Heart right ventricle (tissue), 16 donors: ENCODE measurements around the gene MAT2B. TPM values are rescaled to one million over a fixed set of nuclear protein-coding genes. Genes with fewer than 3 reads are reported as not detected.

Experiments used
- ATAC-seq, 8 donors: fragments of 200-7000 bp; cut with Tn5 transposase; one replicate each; pipeline ENCODE4 v1.9.1; 2020; ENCODE audit warnings: mild to moderate bottlenecking in 8 of 8, moderate library complexity in 8 of 8, moderate number of reproducible peaks in 1 of 8
- DNase-seq, 2 donors: peaks; one replicate each; pipeline ENCODE4 v3.0.0-alpha.2; 2020
- H3K27ac ChIP-seq, 10 donors: fragments of 200-600 bp; sonication (generic) in 2 of 10; one replicate each; pipeline versions ENCODE4 v1.5.0 to v1.8.0; 2020 to 2022; ENCODE audit warnings: mild to moderate bottlenecking in 3 of 10
- H3K27me3 ChIP-seq, 7 donors: fragments of 200-600 bp; one replicate each; pipeline ENCODE4 v1.8.0; 2021 to 2022; ENCODE audit warnings: mild to moderate bottlenecking in 2 of 7
- H3K36me3 ChIP-seq, 9 donors: fragments of 200-600 bp; sonication (generic) in 1 of 9; one replicate each; pipeline versions ENCODE4 v1.5.0 to v1.8.0; 2020 to 2022; ENCODE audit warnings: mild to moderate bottlenecking in 2 of 9
- H3K4me1 ChIP-seq, 9 donors: fragments of 200-600 bp; sonication (generic) in 1 of 9; one replicate each; pipeline versions ENCODE4 v1.5.0 to v1.8.0; 2020 to 2022; ENCODE audit warnings: mild to moderate bottlenecking in 4 of 9
- H3K4me3 ChIP-seq, 10 donors: fragments of 200-600 bp; sonication (generic) in 2 of 10; one replicate each; pipeline versions ENCODE4 v1.5.0 to v1.8.0; 2020 to 2022; ENCODE audit warnings: mild to moderate bottlenecking in 7 of 10, moderate library complexity in 2 of 10
- H3K9me3 ChIP-seq, 11 donors: fragments of 200-600 bp in 10 of 11; sonication (generic) in 2 of 11; one replicate each; pipeline versions ENCODE4 v1.5.0 to v1.8.0; 2013 to 2022; ENCODE audit warnings: mild to moderate bottlenecking in 2 of 11, control low read depth in 1 of 11, moderate library complexity in 1 of 11
- CTCF ChIP-seq, 9 donors: fragments of 200-600 bp; sonication (generic) in 2 of 9; IDR thresholded peaks; one replicate each; pipeline versions ENCODE4 v1.5.0 to v1.8.0; 2021 to 2022; ENCODE audit warnings: antibody characterized with exemption in 9 of 9, mild to moderate bottlenecking in 5 of 9, moderate library complexity in 1 of 9
- WGBS, 2 donors: extraction: QIAGEN DNeasy Blood & Tissue Kit; methylation state at CpG; one replicate each; pipeline ENCODE4 v1.1.7; 2013; ENCODE audit warnings: inconsistent platforms in 1 of 2; 5-methylcytosine and 5-hydroxymethylcytosine counted together
- intact Hi-C, 10 donors: fragments of 100-400 bp; cut with DNase I; formaldehyde crosslinking; loops; one replicate each; pipeline versions ENCODE4 v1.11.1 to v1.14.2; 2022
- polyA plus RNA-seq, 2 donors: library from polyadenylated mRNA; stranded (reverse); fragments of 200-250 nt; gene quantifications; one replicate each; pipeline ENCODE4 v1.2.3, GENCODE V29; 2013
- total RNA-seq, 10 donors: library from RNA; stranded (reverse); fragmentation: NEBNext Ultra II Directional in 3 of 10; extraction: Animal tissue kit (Norgen Biotek cat#: 25700) in 3 of 10; gene quantifications; one replicate each; pipeline versions ENCODE4 v1.2.1 to v1.2.4, GENCODE V29; 2021 to 2023
- donor health status: Arrhythmogenic right ventricular cardiomyopathy.
- donor health status: ischemic (EF 13 %, LVEDD 7.1; RV severe dilation, severe dysfunction).
- donor health status: healthy with polysubstance abuse.
- donor health status: DM: no; HTN: yes; CAD: no.
- donor health status: DM: no; HTN: no; CAD: no.
- donor health status: ischemic (EF 25% LVEDD 6.9; RV normal size, moderate dysfunction).
- donor health status: ischemic (EF 25% LVEDD 5.7; RV mildly dilated, moderate dysfunction).
- donor health status: healthy.
- donor health status: DM: yes; HTN: yes; CAD: no.
- donor health status: Ischemic cardiomyopathy.
- donor health status: ischemic (EF 35%, LVEDD 5.7; RV mildly dilated, moderate dysfunction).
- donor health status: nonischemic (EF 11% LVEDD 7.7; RV severe dilation, severe dysfunction).
- donor health status: DM: yes; HTN: yes; CAD: no.
- donor health status: PGD.
- donor health status: ischemic (EF 29% LVEDD 5.4; RV normal size, mild dysfunction).
- donor health status: nonischemic (EF 23%, LVEDD 6.1; RV moderate dilation, normal function).

The MAT2B gene
- total and polyA plus RNA-seq, 12 donors = 22.9 to 63.2 (median 55.4) TPM

DNA sequence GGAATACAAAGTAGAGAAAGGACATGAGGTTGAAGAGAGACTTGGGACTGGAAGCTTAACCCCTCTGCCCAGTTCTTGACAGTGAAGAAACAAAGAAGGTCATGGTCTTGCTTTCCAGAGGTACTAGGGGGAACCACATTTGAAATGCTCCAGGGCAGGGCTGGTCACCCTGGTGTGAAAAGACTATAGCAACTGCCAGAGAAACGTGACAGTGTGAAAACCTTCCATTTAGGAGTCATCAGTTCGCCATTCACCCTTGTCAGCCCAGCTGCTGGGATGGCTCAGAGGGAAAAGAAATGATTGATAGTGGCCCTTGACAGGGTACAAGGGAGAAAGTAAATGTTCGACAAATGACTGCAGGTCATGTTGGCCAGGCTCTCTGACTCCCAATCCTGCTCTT, 56.7 kb downstream of the MAT2B start:
- H3K27me3 ChIP-seq = peaks cover 0 to 33% (median 20%) of the 10 kb centered on the region in 7 donors
- peaks cover 0 to 24% (median 14%) of the 10 kb centered on the region in 9 donors for H3K4me1 ChIP-seq
- no peak overlapping the region for H3K27ac ChIP-seq
- ATAC-seq (no peak), DNase-seq (no peak)
- H3K36me3 ChIP-seq = no peaks in the 10 kb centered on the region
- 52 to 58% methylated on average over 3 of the region's 3 CpGs for WGBS, 2 donors
- H3K4me3 ChIP-seq = no peak overlapping the region
- TF ChIP-seq CTCF (IDR thresholded peaks at IDR 0.05) = no peak
- intact Hi-C loops = loop anchor here in 9 of 10 donors (5.0 to 10.0 kb wide), 5 partner anchors 940 to 1643 kb away; no protein-coding TSS in a partner anchor
- peaks cover 0 to 6% (median 0%) of the 10 kb centered on the region in 11 donors for H3K9me3 ChIP-seq

- no peaks in the 10 kb centered on the region for H3K36me3 ChIP-seq
- no peak overlapping the region for H3K27ac ChIP-seq
- ATAC-seq (peak in 2 of 8 donors; percentile 29 to 33), DNase-seq (no peak)
- TF ChIP-seq CTCF (IDR thresholded peaks at IDR 0.05) = no peak
- 19 to 37% methylated on average over 1 of the region's 1 CpG for WGBS, 2 donors
- no peak overlapping the region for H3K4me3 ChIP-seq
- peaks cover 0 to 24% (median 14%) of the 10 kb centered on the region in 9 donors for H3K4me1 ChIP-seq
- peaks cover 0 to 6% (median 0%) of the 10 kb centered on the region in 11 donors for H3K9me3 ChIP-seq
- H3K27me3 ChIP-seq = peaks cover 0 to 37% (median 23%) of the 10 kb centered on the region in 7 donors
- intact Hi-C loops = loop anchor here in 9 of 10 donors (5.0 to 10.0 kb wide), 5 partner anchors 939 to 1642 kb away; no protein-coding TSS in a partner anchor
These were observed 57.7 kb downstream of the MAT2B start for GRCh38 chr5:163563112-163563511.

DNA sequence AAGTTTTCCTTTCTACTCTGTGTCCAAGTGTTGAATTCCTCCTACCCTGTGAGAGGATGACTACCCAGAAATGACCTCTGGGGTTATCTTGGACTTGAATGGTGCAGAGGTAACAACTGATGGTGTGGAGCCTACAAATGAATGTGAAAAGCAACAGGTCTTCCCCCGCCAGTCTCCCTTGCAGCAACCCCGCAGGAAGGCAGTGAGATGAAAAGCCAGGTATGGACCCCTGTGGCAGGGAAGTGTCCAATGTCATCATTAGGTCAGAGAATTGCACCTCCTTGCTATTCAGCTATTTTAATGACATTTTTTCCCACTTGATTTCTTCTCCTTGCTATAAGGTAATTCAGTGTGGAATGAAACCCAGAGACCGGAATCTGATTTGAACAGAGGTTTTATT, 58.5 kb downstream of the MAT2B start:
- H3K4me1 ChIP-seq = peaks cover 0 to 24% (median 14%) of the 10 kb centered on the region in 9 donors
- H3K4me3 ChIP-seq = no peak overlapping the region
- peaks cover 0 to 44% (median 30%) of the 10 kb centered on the region in 7 donors for H3K27me3 ChIP-seq
- intact Hi-C loops = loop anchor here in 9 of 10 donors (5.0 to 10.0 kb wide), 5 partner anchors 938 to 1641 kb away; no protein-coding TSS in a partner anchor
- TF ChIP-seq CTCF (IDR thresholded peaks at IDR 0.05) = no peak
- ATAC-seq (no peak), DNase-seq (no peak)
- no peaks in the 10 kb centered on the region for H3K36me3 ChIP-seq
- H3K27ac ChIP-seq = no peak overlapping the region
- H3K9me3 ChIP-seq = peaks cover 0 to 6% (median 0%) of the 10 kb centered on the region in 11 donors
- 47 to 49% methylated on average over 3 of the region's 3 CpGs for WGBS, 2 donors

- intact Hi-C loops = loop anchor here in 9 of 10 donors (5.0 to 10.0 kb wide), 5 partner anchors 938 to 1640 kb away; no protein-coding TSS in a partner anchor
- H3K27ac ChIP-seq = no peak overlapping the region
- 12 to 14% methylated on average over 7 of the region's 7 CpGs for WGBS, 2 donors
- peak; percentile 81 to 94 (median 89) for TF ChIP-seq CTCF (IDR thresholded peaks at IDR 0.05)
- peaks cover 0 to 24% (median 14%) of the 10 kb centered on the region in 9 donors for H3K4me1 ChIP-seq
- H3K36me3 ChIP-seq = no peaks in the 10 kb centered on the region
- DNase-seq (peak in 1 of 2 donors; percentile 47), ATAC-seq (peak in 1 of 8 donors; percentile 59)
- no peak overlapping the region for H3K4me3 ChIP-seq
- H3K27me3 ChIP-seq = peaks cover 0 to 48% (median 26%) of the 10 kb centered on the region in 7 donors
- peaks cover 0 to 5% (median 0%) of the 10 kb centered on the region in 11 donors for H3K9me3 ChIP-seq
These were observed 59.0 kb downstream of the MAT2B start for GRCh38 chr5:163564321-163564938.
